GM12878 (cell line): ENCODE measurements around the gene TAF11L14. TPM values are rescaled to one million over a fixed set of nuclear protein-coding genes. Genes with fewer than 3 reads are reported as not detected.

Experiments
- polyA plus RNA-seq, 11 experiments: library from polyadenylated mRNA; depleted of rRNA in 4 of 11; unstranded in 6 of 11; stranded (reverse) in 5 of 11; fragments of >200 nt; fragmentation: Nextera tagmentation in 4 of 11; fragmentation: Illumina TruSeq in 1 of 11; extraction: Ambion mirVana in 4 of 11; extraction: Trizol in 1 of 11; gene quantifications; 1 replicate in 1 of 11; 2 replicates in 10 of 11; pipeline versions ENCODE4 v1.2.1 to v1.2.3, GENCODE V29; 2011 to 2016; ENCODE audit warnings: inconsistent platforms in 2 of 11, missing spikeins in 2 of 11, low read depth in 1 of 11
- small RNA-seq: library from RNA; depleted of rRNA; stranded (forward); fragments of <200 nt; gene quantifications from one replicate; pipeline ENCODE3, GENCODE V24; 2014
- total RNA-seq, 4 experiments: library from RNA; depleted of rRNA in 3 of 4; stranded (reverse); fragments of >200 nt in 3 of 4; fragmentation: Illumina TruSeq in 1 of 4; extraction: Trizol in 1 of 4; gene quantifications; 2 replicates each; pipeline versions ENCODE4 v1.2.1 to v1.2.3, GENCODE V29; 2013 to 2021
- TF ChIP-seq, protein P1 (sequence below): fragments of 450-650 bp; IDR thresholded peaks from 2 replicates; pipeline ENCODE4 v1.6.1; 2017; ENCODE audit warnings: mild to moderate bottlenecking

TAF11L14 gene
- total and polyA plus RNA-seq, 10 of the 15 experiments (the other 5 are each of a cell fraction or from before 2014, with no cell fraction given): not detected

DNA sequence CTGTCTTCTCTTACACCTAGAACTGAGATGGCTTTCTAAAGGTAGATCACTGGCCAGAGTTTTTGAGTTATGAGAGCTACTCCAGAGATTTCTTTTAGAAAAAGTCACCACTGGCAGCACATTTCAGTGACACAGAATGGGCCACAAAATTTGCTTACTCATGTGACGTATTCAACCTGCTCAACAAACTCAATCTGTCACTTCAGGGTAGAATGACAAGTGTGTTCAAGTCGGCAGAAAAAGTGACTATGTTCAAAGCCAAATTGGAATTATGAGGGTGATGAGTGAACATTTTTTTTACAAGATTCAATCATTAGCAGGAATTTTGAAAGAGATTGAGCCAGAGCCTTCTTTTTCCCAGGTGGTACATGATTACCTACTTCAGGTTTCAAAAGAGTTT is 46.5 kb downstream of the TAF11L14 start (continued):
- TF ChIP-seq, protein P1, sequence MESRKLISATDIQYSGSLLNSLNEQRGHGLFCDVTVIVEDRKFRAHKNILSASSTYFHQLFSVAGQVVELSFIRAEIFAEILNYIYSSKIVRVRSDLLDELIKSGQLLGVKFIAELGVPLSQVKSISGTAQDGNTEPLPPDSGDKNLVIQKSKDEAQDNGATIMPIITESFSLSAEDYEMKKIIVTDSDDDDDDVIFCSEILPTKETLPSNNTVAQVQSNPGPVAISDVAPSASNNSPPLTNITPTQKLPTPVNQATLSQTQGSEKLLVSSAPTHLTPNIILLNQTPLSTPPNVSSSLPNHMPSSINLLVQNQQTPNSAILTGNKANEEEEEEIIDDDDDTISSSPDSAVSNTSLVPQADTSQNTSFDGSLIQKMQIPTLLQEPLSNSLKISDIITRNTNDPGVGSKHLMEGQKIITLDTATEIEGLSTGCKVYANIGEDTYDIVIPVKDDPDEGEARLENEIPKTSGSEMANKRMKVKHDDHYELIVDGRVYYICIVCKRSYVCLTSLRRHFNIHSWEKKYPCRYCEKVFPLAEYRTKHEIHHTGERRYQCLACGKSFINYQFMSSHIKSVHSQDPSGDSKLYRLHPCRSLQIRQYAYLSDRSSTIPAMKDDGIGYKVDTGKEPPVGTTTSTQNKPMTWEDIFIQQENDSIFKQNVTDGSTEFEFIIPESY: no peak

Small RNA genes lying within 50 kb of the gene (small RNA-seq; reads per million reads assigned to genes)
- not detected for gene AC233724.1
- not detected for gene AC233724.12
- not detected for gene AC233724.2
- not detected for gene AC233724.3
- gene AC233724.4: not detected
- gene AC233724.6: not detected
- gene AC233724.7: not detected

Other genes with a start within 250 kb of the TAF11L14 start
Only the 7 nearest of the 12 such genes appear.
- gene TAF11L7, start 48.7 kb upstream of the TAF11L14 start, total RNA-seq (2014; rRNA removed): not detected in 2 replicates
- gene TAF11L7, start 48.7 kb upstream of the TAF11L14 start, total RNA-seq (2014; rRNA removed; fragmentation: Illumina TruSeq; extraction: Trizol): not detected in 2 replicates
- not detected in 2 replicates for gene TAF11L7, start 48.7 kb upstream of the TAF11L14 start, total RNA-seq (2021)
- gene TAF11L7, start 48.7 kb upstream of the TAF11L14 start, polyA plus RNA-seq (2011; rRNA removed): not detected in 2 replicates
- gene TAF11L7, start 48.7 kb upstream of the TAF11L14 start, polyA plus RNA-seq (2014; fragmentation: Illumina TruSeq; extraction: Trizol): not detected in 2 replicates
- not detected for gene TAF11L7, start 48.7 kb upstream of the TAF11L14 start, polyA plus RNA-seq (2014; fragmentation: Nextera tagmentation; extraction: Ambion mirVana)
- gene TAF11L7, start 48.7 kb upstream of the TAF11L14 start, polyA plus RNA-seq (2014; rRNA removed): not detected in 2 replicates
- not detected for gene TAF11L7, start 48.7 kb upstream of the TAF11L14 start, polyA plus RNA-seq (2016; fragmentation: Nextera tagmentation; extraction: Ambion mirVana)
- gene TAF11L8, start 43.5 kb upstream of the TAF11L14 start, total RNA-seq (2014; rRNA removed): not detected in 2 replicates
- gene TAF11L8, start 43.5 kb upstream of the TAF11L14 start, total RNA-seq (2014; rRNA removed; fragmentation: Illumina TruSeq; extraction: Trizol): not detected in 2 replicates
- gene TAF11L8, start 43.5 kb upstream of the TAF11L14 start, total RNA-seq (2021): not detected in 2 replicates
- gene TAF11L8, start 43.5 kb upstream of the TAF11L14 start, polyA plus RNA-seq (2011; rRNA removed): not detected in 2 replicates
- not detected in 2 replicates for gene TAF11L8, start 43.5 kb upstream of the TAF11L14 start, polyA plus RNA-seq (2014; fragmentation: Illumina TruSeq; extraction: Trizol)
- not detected for gene TAF11L8, start 43.5 kb upstream of the TAF11L14 start, polyA plus RNA-seq (2014; fragmentation: Nextera tagmentation; extraction: Ambion mirVana)
- gene TAF11L8, start 43.5 kb upstream of the TAF11L14 start, polyA plus RNA-seq (2014; rRNA removed): not detected in 2 replicates
- gene TAF11L8, start 43.5 kb upstream of the TAF11L14 start, polyA plus RNA-seq (2016; fragmentation: Nextera tagmentation; extraction: Ambion mirVana): not detected
- gene TAF11L9, start 40.1 kb upstream of the TAF11L14 start, total RNA-seq (2014; rRNA removed): not detected in 2 replicates
- not detected in 2 replicates for gene TAF11L9, start 40.1 kb upstream of the TAF11L14 start, total RNA-seq (2014; rRNA removed; fragmentation: Illumina TruSeq; extraction: Trizol)
- not detected in 2 replicates for gene TAF11L9, start 40.1 kb upstream of the TAF11L14 start, total RNA-seq (2021)
- not detected in 2 replicates for gene TAF11L9, start 40.1 kb upstream of the TAF11L14 start, polyA plus RNA-seq (2011; rRNA removed)
- not detected in 2 replicates for gene TAF11L9, start 40.1 kb upstream of the TAF11L14 start, polyA plus RNA-seq (2014; fragmentation: Illumina TruSeq; extraction: Trizol)
- gene TAF11L9, start 40.1 kb upstream of the TAF11L14 start, polyA plus RNA-seq (2014; fragmentation: Nextera tagmentation; extraction: Ambion mirVana): not detected
- gene TAF11L9, start 40.1 kb upstream of the TAF11L14 start, polyA plus RNA-seq (2014; rRNA removed): not detected in 2 replicates
- not detected for gene TAF11L9, start 40.1 kb upstream of the TAF11L14 start, polyA plus RNA-seq (2016; fragmentation: Nextera tagmentation; extraction: Ambion mirVana)
- not detected in 2 replicates for gene TAF11L10, start 36.6 kb upstream of the TAF11L14 start, total RNA-seq (2014; rRNA removed)
- gene TAF11L10, start 36.6 kb upstream of the TAF11L14 start, total RNA-seq (2014; rRNA removed; fragmentation: Illumina TruSeq; extraction: Trizol): not detected in 2 replicates
- gene TAF11L10, start 36.6 kb upstream of the TAF11L14 start, total RNA-seq (2021): not detected in 2 replicates
- gene TAF11L10, start 36.6 kb upstream of the TAF11L14 start, polyA plus RNA-seq (2011; rRNA removed): not detected in 2 replicates
- not detected in 2 replicates for gene TAF11L10, start 36.6 kb upstream of the TAF11L14 start, polyA plus RNA-seq (2014; fragmentation: Illumina TruSeq; extraction: Trizol)
- gene TAF11L10, start 36.6 kb upstream of the TAF11L14 start, polyA plus RNA-seq (2014; fragmentation: Nextera tagmentation; extraction: Ambion mirVana): not detected
- not detected in 2 replicates for gene TAF11L10, start 36.6 kb upstream of the TAF11L14 start, polyA plus RNA-seq (2014; rRNA removed)
- not detected for gene TAF11L10, start 36.6 kb upstream of the TAF11L14 start, polyA plus RNA-seq (2016; fragmentation: Nextera tagmentation; extraction: Ambion mirVana)
- gene TAF11L11, start 30.3 kb upstream of the TAF11L14 start, total RNA-seq (2014; rRNA removed): not detected in 2 replicates
- gene TAF11L11, start 30.3 kb upstream of the TAF11L14 start, total RNA-seq (2014; rRNA removed; fragmentation: Illumina TruSeq; extraction: Trizol): not detected in 2 replicates
- not detected in 2 replicates for gene TAF11L11, start 30.3 kb upstream of the TAF11L14 start, total RNA-seq (2021)
- not detected in 2 replicates for gene TAF11L11, start 30.3 kb upstream of the TAF11L14 start, polyA plus RNA-seq (2011; rRNA removed)
- gene TAF11L11, start 30.3 kb upstream of the TAF11L14 start, polyA plus RNA-seq (2014; fragmentation: Illumina TruSeq; extraction: Trizol): not detected in 2 replicates
- not detected for gene TAF11L11, start 30.3 kb upstream of the TAF11L14 start, polyA plus RNA-seq (2014; fragmentation: Nextera tagmentation; extraction: Ambion mirVana)
- not detected in 2 replicates for gene TAF11L11, start 30.3 kb upstream of the TAF11L14 start, polyA plus RNA-seq (2014; rRNA removed)
- not detected for gene TAF11L11, start 30.3 kb upstream of the TAF11L14 start, polyA plus RNA-seq (2016; fragmentation: Nextera tagmentation; extraction: Ambion mirVana)
- not detected in 2 replicates for gene TAF11L12, start 24.1 kb upstream of the TAF11L14 start, total RNA-seq (2014; rRNA removed)
- gene TAF11L12, start 24.1 kb upstream of the TAF11L14 start, total RNA-seq (2014; rRNA removed; fragmentation: Illumina TruSeq; extraction: Trizol): not detected in 2 replicates
- gene TAF11L12, start 24.1 kb upstream of the TAF11L14 start, total RNA-seq (2021): not detected in 2 replicates
- gene TAF11L12, start 24.1 kb upstream of the TAF11L14 start, polyA plus RNA-seq (2011; rRNA removed): not detected in 2 replicates
- gene TAF11L12, start 24.1 kb upstream of the TAF11L14 start, polyA plus RNA-seq (2014; fragmentation: Illumina TruSeq; extraction: Trizol): not detected in 2 replicates
- not detected for gene TAF11L12, start 24.1 kb upstream of the TAF11L14 start, polyA plus RNA-seq (2014; fragmentation: Nextera tagmentation; extraction: Ambion mirVana)
- not detected in 2 replicates for gene TAF11L12, start 24.1 kb upstream of the TAF11L14 start, polyA plus RNA-seq (2014; rRNA removed)
- gene TAF11L12, start 24.1 kb upstream of the TAF11L14 start, polyA plus RNA-seq (2016; fragmentation: Nextera tagmentation; extraction: Ambion mirVana): not detected
- gene TAF11L13, start 2.4 kb upstream of the TAF11L14 start, total RNA-seq (2014; rRNA removed): not detected in 2 replicates
- not detected in 2 replicates for gene TAF11L13, start 2.4 kb upstream of the TAF11L14 start, total RNA-seq (2014; rRNA removed; fragmentation: Illumina TruSeq; extraction: Trizol)
- not detected in 2 replicates for gene TAF11L13, start 2.4 kb upstream of the TAF11L14 start, total RNA-seq (2021)
- gene TAF11L13, start 2.4 kb upstream of the TAF11L14 start, polyA plus RNA-seq (2011; rRNA removed): not detected in 2 replicates
- gene TAF11L13, start 2.4 kb upstream of the TAF11L14 start, polyA plus RNA-seq (2014; fragmentation: Illumina TruSeq; extraction: Trizol): not detected in 2 replicates
- gene TAF11L13, start 2.4 kb upstream of the TAF11L14 start, polyA plus RNA-seq (2014; fragmentation: Nextera tagmentation; extraction: Ambion mirVana): not detected
- not detected in 2 replicates for gene TAF11L13, start 2.4 kb upstream of the TAF11L14 start, polyA plus RNA-seq (2014; rRNA removed)
- gene TAF11L13, start 2.4 kb upstream of the TAF11L14 start, polyA plus RNA-seq (2016; fragmentation: Nextera tagmentation; extraction: Ambion mirVana): not detected